ENCODE results near the gene HBP1.
"Not testable (repeated sequence)": the region's sequence is repeated elsewhere in the genome, so short reads cannot be mapped to it uniquely, and the experiment has no call there.

HBP1 gene

GRCh38 chr7:107185716-107186115, 16.9 kb downstream of the HBP1 start:
- peak; percentile 40 for DNase-seq (ENCODE audit: low spot score)

GRCh38 chr7:107186240-107186639, 17.4 kb downstream of the HBP1 start:
- DNase-seq (ENCODE audit: low spot score): no peak

GRCh38 chr7:107187774-107188173, 19.0 kb downstream of the HBP1 start:
- no peak for DNase-seq (ENCODE audit: low spot score)

GRCh38 chr7:107190090-107190489, 21.3 kb downstream of the HBP1 start:
- no peak for DNase-seq (ENCODE audit: low spot score)

- no peak for DNase-seq (ENCODE audit: low spot score)
Observed at GRCh38 chr7:107194052-107194451, 25.2 kb downstream of the HBP1 start.

GRCh38 chr7:107196834-107197610, 28.2 kb downstream of the HBP1 start:
- no peak for DNase-seq (ENCODE audit: low spot score)

GRCh38 chr7:107201795-107202450, 33.1 kb downstream of the HBP1 start:
- peak; percentile 50 for DNase-seq (ENCODE audit: low spot score)

GRCh38 chr7:107203607-107204006, 34.8 kb downstream of the HBP1 start:
- no peak for DNase-seq (ENCODE audit: low spot score)

- no peak for DNase-seq (ENCODE audit: low spot score)
Observed at GRCh38 chr7:107206136-107206535, 37.3 kb downstream of the HBP1 start.

- no peak for DNase-seq (ENCODE audit: low spot score)
Observed at GRCh38 chr7:107206706-107207105, 37.9 kb downstream of the HBP1 start.

- DNase-seq (ENCODE audit: low spot score): no peak
Observed at GRCh38 chr7:107207459-107207858, 38.7 kb downstream of the HBP1 start.

- DNase-seq (ENCODE audit: low spot score): no peak
Observed at GRCh38 chr7:107208024-107208521, 39.3 kb downstream of the HBP1 start.

- DNase-seq (ENCODE audit: low spot score): no peak
Observed at GRCh38 chr7:107208563-107208962, 39.8 kb downstream of the HBP1 start.

GRCh38 chr7:107209565-107209964, 40.8 kb downstream of the HBP1 start:
- DNase-seq (ENCODE audit: low spot score): no peak

GRCh38 chr7:107210400-107210799, 41.6 kb downstream of the HBP1 start:
- no peak for DNase-seq (ENCODE audit: low spot score)

GRCh38 chr7:107212725-107213124, 43.9 kb downstream of the HBP1 start:
- no peak for DNase-seq (ENCODE audit: low spot score)

- no peak for DNase-seq (ENCODE audit: low spot score)
Observed at GRCh38 chr7:107213193-107213788, 44.5 kb downstream of the HBP1 start.

- DNase-seq (ENCODE audit: low spot score): no peak
Observed at GRCh38 chr7:107213945-107214344, 45.1 kb downstream of the HBP1 start.

- DNase-seq (ENCODE audit: low spot score): no peak
Observed at GRCh38 chr7:107219563-107220244, 50.9 kb downstream of the HBP1 start.

- DNase-seq (ENCODE audit: low spot score): no peak
Observed at GRCh38 chr7:107220356-107220755, 51.6 kb downstream of the HBP1 start.

- not testable (repeated sequence) for DNase-seq (ENCODE audit: low spot score)
Observed at GRCh38 chr7:107220806-107221205, 52.0 kb downstream of the HBP1 start.
